IMR-90 (cell line): ENCODE data around the gene KYNU. TPM values are rescaled to one million over a fixed set of nuclear protein-coding genes. Genes with fewer than 3 reads are reported as not detected.

Experiments
- ATAC-seq: fragments of 200-7000 bp; cut with Tn5 transposase; 2 replicates; pipeline ENCODE4 v1.9.1; 2020; ENCODE audit warnings: low read depth, mild to moderate bottlenecking, moderate library complexity
- BruUV-seq: library from RNA; stranded (reverse); fragments of 400-500 nt; replicated peaks from 2 replicates; lab custom pipeline; 2021; lab: Mats Ljungman, UMichigan
- CTCF ChIA-PET: fragments of 300-600 bp; formaldehyde crosslinking; extraction: SDS; loops from one replicate; lab custom pipeline; 2021; ENCODE audit warnings: antibody characterized with exemption; lab: Yijun Ruan, JAX
- POLR2A ChIA-PET: fragments of 300-600 bp; sonication (Branson Sonifier 250); formaldehyde crosslinking; loops from one replicate; lab custom pipeline; 2022; ENCODE audit warnings: antibody characterized with exemption; ENCODE audit not compliant: unreplicated experiment; lab: Charles Lee
- DNase-seq: peaks from one replicate; pipeline ENCODE4 v3.0.0; 2013
- H2AFZ ChIP-seq: replicated peaks from 2 replicates; pipeline ENCODE3; 2013; ENCODE audit warnings: low read length, mild to moderate bottlenecking; ENCODE audit not compliant: poor library complexity
- H2AK5ac ChIP-seq: 2 replicates; pipeline ENCODE4 v1.6.1; 2013; ENCODE audit warnings: low read depth, low read length, inconsistent platforms
- H2AK9ac ChIP-seq: replicated peaks from 2 replicates; pipeline ENCODE3; 2013; ENCODE audit warnings: mild to moderate bottlenecking, low read depth, low read length, moderate library complexity; ENCODE audit not compliant: poor library complexity
- H2BK120ac ChIP-seq: 2 replicates; pipeline ENCODE4 v1.6.1; 2013; ENCODE audit warnings: low read depth, low read length, inconsistent platforms
- H2BK15ac ChIP-seq: 3 replicates; pipeline ENCODE4 v1.6.1; 2013; ENCODE audit warnings: low read depth, low read length, inconsistent platforms
- H2BK20ac ChIP-seq: 2 replicates; pipeline ENCODE4 v1.6.1; 2013; ENCODE audit warnings: low read depth, mild to moderate bottlenecking, inconsistent platforms, low read length, moderate library complexity
- H2BK5ac ChIP-seq: 2 replicates; pipeline ENCODE4 v1.6.1; 2013; ENCODE audit warnings: mild to moderate bottlenecking, low read depth, low read length, inconsistent platforms; ENCODE audit not compliant: poor library complexity, severe bottlenecking
- H3K14ac ChIP-seq: replicated peaks from 2 replicates; pipeline ENCODE4 v1.6.1; 2013; ENCODE audit warnings: low read depth, low read length, inconsistent platforms
- H3K18ac ChIP-seq: 2 replicates; pipeline ENCODE4 v1.6.1; 2013; ENCODE audit warnings: low read depth, low read length, control low read depth
- H3K23ac ChIP-seq: 2 replicates; pipeline ENCODE4 v1.6.1; 2013; ENCODE audit warnings: low read depth, low read length, inconsistent platforms
- H3K27ac ChIP-seq: 2 replicates; pipeline ENCODE4 v1.5.1; 2013; ENCODE audit warnings: mild to moderate bottlenecking, control low read depth, low read length; ENCODE audit not compliant: insufficient read depth
- H3K27me3 ChIP-seq: 2 replicates; pipeline ENCODE4 v1.6.1; 2013; ENCODE audit warnings: low read length; ENCODE audit not compliant: control insufficient read depth, insufficient read depth
- H3K36me3 ChIP-seq: 2 replicates; pipeline ENCODE4 v1.6.1; 2013; ENCODE audit warnings: low read length, mixed read lengths; ENCODE audit not compliant: control insufficient read depth, insufficient read depth
- H3K4ac ChIP-seq: 2 replicates; pipeline ENCODE4 v1.6.1; 2013; ENCODE audit warnings: low read depth, low read length, inconsistent platforms
- H3K4me1 ChIP-seq: 2 replicates; pipeline ENCODE4 v1.6.1; 2013; ENCODE audit warnings: low read length, mixed read lengths; ENCODE audit not compliant: control insufficient read depth, insufficient read depth
- H3K4me2 ChIP-seq: 2 replicates; pipeline ENCODE4 v1.6.1; 2013; ENCODE audit warnings: low read depth, mild to moderate bottlenecking, control low read depth, low read length, moderate library complexity
- H3K4me3 ChIP-seq: 2 replicates; pipeline ENCODE4 v1.5.1; 2013; ENCODE audit warnings: low read depth, mild to moderate bottlenecking, control low read depth, low read length, moderate library complexity; ENCODE audit not compliant: insufficient read depth
- H3K56ac ChIP-seq: 2 replicates; pipeline ENCODE4 v1.6.1; 2013; ENCODE audit warnings: low read length, inconsistent platforms; ENCODE audit not compliant: insufficient read depth; ENCODE audit errors: extremely low read depth
- H3K79me1 ChIP-seq, 2 experiments: 2 replicates each; pipeline ENCODE4 v1.6.1; 2013; ENCODE audit warnings: low read length in 2 of 2, inconsistent platforms in 1 of 2, low read depth in 1 of 2
- H3K9ac ChIP-seq: 2 replicates; pipeline ENCODE4 v1.6.1; 2013; ENCODE audit warnings: low read depth, low read length, control low read depth
- H3K9me1 ChIP-seq: 2 replicates; pipeline ENCODE4 v1.6.1; 2013; ENCODE audit warnings: low read length, inconsistent platforms; ENCODE audit not compliant: insufficient read depth
- H3K9me3 ChIP-seq: 2 replicates; pipeline ENCODE4 v1.6.1; 2013; ENCODE audit warnings: low read length; ENCODE audit not compliant: control insufficient read depth, insufficient read depth
- H4K20me1 ChIP-seq: 2 replicates; pipeline ENCODE4 v1.6.1; 2013; ENCODE audit warnings: low read length, inconsistent platforms; ENCODE audit not compliant: insufficient read depth
- H4K5ac ChIP-seq: 2 replicates; pipeline ENCODE4 v1.6.1; 2013; ENCODE audit warnings: mild to moderate bottlenecking, low read depth, low read length, control low read depth
- H4K8ac ChIP-seq, 2 experiments: 2 replicates each; pipeline ENCODE4 v1.6.1; 2013; ENCODE audit warnings: low read depth in 2 of 2, low read length in 2 of 2, control low read depth in 1 of 2, inconsistent platforms in 1 of 2
- H4K91ac ChIP-seq: 2 replicates; pipeline ENCODE4 v1.6.1; 2013; ENCODE audit warnings: low read depth, low read length, inconsistent platforms; ENCODE audit not compliant: insufficient read depth
- CTCF ChIP-seq: conservative IDR thresholded peaks from 2 replicates; pipeline ENCODE4 v1.5.1; 2012; ENCODE audit warnings: mild to moderate bottlenecking, low read depth, low read length, improper control_type of control experiment
- MXI1 ChIP-seq: IDR thresholded peaks from 2 replicates; pipeline ENCODE4 v1.6.1; 2012; ENCODE audit warnings: low read depth, mild to moderate bottlenecking, low read length, moderate library complexity, borderline replicate concordance
- RFX5 ChIP-seq: IDR thresholded peaks from 2 replicates; pipeline ENCODE4 v1.8.0; 2012; ENCODE audit warnings: low read depth, mild to moderate bottlenecking, low read length, moderate library complexity
- WGBS, 2 experiments: methylation state at CpG; one replicate each; pipeline versions ENCODE4 v1.1.5 to v1.1.7; 2013; ENCODE audit warnings: missing lambda C conversion rate in 2 of 2; ENCODE audit not compliant: insufficient read length in 1 of 2; ENCODE audit errors: extremely low coverage in 2 of 2; 5-methylcytosine and 5-hydroxymethylcytosine counted together
- dilution Hi-C: fragments of 300-500 bp; cut with HindIII; formaldehyde crosslinking; loops from one replicate; pipeline ENCODE4 v1.14.3; 2018; ENCODE audit warnings: low sequenced_read_pairs; ENCODE audit not compliant: unreplicated experiment
- in situ Hi-C: fragments of 300-500 bp; cut with MboI; formaldehyde crosslinking; loops from 3 replicates; pipeline ENCODE4 v1.14.3; 2019; ENCODE audit warnings: low sequenced_read_pairs, inconsistent platforms, mixed read lengths
- intact Hi-C: fragments of 100-400 bp; cut with micrococcal nuclease; formaldehyde crosslinking; loops from 2 replicates; pipeline ENCODE4 v1.10.0; 2022
- polyA plus RNA-seq, 3 experiments: library from polyadenylated mRNA; depleted of rRNA; stranded (reverse); fragments of >200 nt; gene quantifications; 2 replicates each; pipeline ENCODE4 v1.2.3, GENCODE V29; 2012; ENCODE audit warnings: low replicate concordance in 1 of 3
- total RNA-seq: library from RNA; depleted of rRNA; stranded (reverse); fragments of >200 nt; gene quantifications from 2 replicates; pipeline ENCODE4 v1.2.3, GENCODE V29; 2012

The KYNU gene
- total and polyA plus RNA-seq, 2 of the 4 experiments (the other 2 are of a cell fraction) = 0.75 to 2.9 TPM

- Histone ChIP-seq H3K79me1 (no peaks in the 10 kb centered on the region), H2BK15ac (no peak overlapping the region), H3K9ac (no peak overlapping the region), H2AFZ (no peak overlapping the region), H3K4me3 (no peak overlapping the region), H3K36me3 (no peaks in the 10 kb centered on the region), H3K9me1 (no peaks in the 10 kb centered on the region), H2AK5ac (no peak overlapping the region), H2BK120ac (no peak overlapping the region), H3K23ac (no peak overlapping the region), H4K8ac (no peak overlapping the region), H3K27ac (no peak overlapping the region), H2AK9ac (no peak overlapping the region), H2BK20ac (no peak overlapping the region), H4K91ac (no peak overlapping the region), H3K9me3 (no peaks in the 10 kb centered on the region), H2BK5ac (no peak overlapping the region), H4K20me1 (no peaks in the 10 kb centered on the region), H3K56ac (no peak overlapping the region), H3K14ac (no peak overlapping the region), H3K4me2 (no peak overlapping the region), H4K5ac (no peak overlapping the region), H3K27me3 (no peaks in the 10 kb centered on the region), H3K4me1 (no peaks in the 10 kb centered on the region; the same call in 1 of the 2 replicates), H3K18ac (no peak overlapping the region), H3K4ac (no peak overlapping the region)
- intact Hi-C loops (no loop called here), in situ Hi-C loops (no loop called here), dilution Hi-C loops (no loop called here)
- no peak for DNase-seq
- no peak for ATAC-seq
- POLR2A ChIA-PET = no interaction called here
- TF ChIP-seq RFX5 (no peak), MXI1 (no peak), CTCF (no peak)
- CTCF ChIA-PET = no interaction called here
- no TSS peak for BruUV-seq
- 91% methylated on average over 9 of the region's 10 CpGs; no CpG with 5 or more reads in 1 of the 2 experiments for WGBS, 2 experiments
Observed at GRCh38 chr2:142935563-142936089, 58.2 kb downstream of the KYNU start.
